Trophoblast cell (in vitro differentiated cells and primary cell): ENCODE data around the gene ITPK1.

Source experiments
- DNase-seq, 2 donors: peaks; one replicate each; pipeline ENCODE4 v3.0.0-alpha.2; 2016
- H2AFZ ChIP-seq: 2 replicates; pipeline ENCODE4 v1.6.1; 2013; ENCODE audit warnings: low read length, moderate library complexity, mild to moderate bottlenecking; ENCODE audit not compliant: insufficient read depth, poor library complexity
- H2AK5ac ChIP-seq: 2 replicates; pipeline ENCODE4 v1.6.1; 2013; ENCODE audit warnings: mild to moderate bottlenecking, low read length
- H2BK120ac ChIP-seq: 2 replicates; pipeline ENCODE4 v1.6.1; 2013; ENCODE audit warnings: low read length, mild to moderate bottlenecking, moderate library complexity; ENCODE audit not compliant: insufficient read depth, poor library complexity
- H2BK12ac ChIP-seq: 2 replicates; pipeline ENCODE4 v1.6.1; 2013; ENCODE audit warnings: mild to moderate bottlenecking, low read length, moderate library complexity
- H2BK5ac ChIP-seq: 2 replicates; pipeline ENCODE4 v1.6.1; 2013; ENCODE audit warnings: low read length, low read depth, moderate library complexity, mild to moderate bottlenecking; ENCODE audit not compliant: poor library complexity
- H3K14ac ChIP-seq: 2 replicates; pipeline ENCODE4 v1.6.1; 2013; ENCODE audit warnings: mild to moderate bottlenecking, low read length
- H3K18ac ChIP-seq: 2 replicates; pipeline ENCODE4 v1.6.1; 2013; ENCODE audit warnings: mild to moderate bottlenecking, low read length
- H3K23ac ChIP-seq: 2 replicates; pipeline ENCODE4 v1.6.1; 2013; ENCODE audit warnings: low read length
- H3K27ac ChIP-seq: 2 replicates; pipeline ENCODE4 v1.5.1; 2013; ENCODE audit warnings: low read depth, mild to moderate bottlenecking, inconsistent platforms, low read length, moderate library complexity
- H3K27me3 ChIP-seq: 2 replicates; pipeline ENCODE4 v1.6.1; 2013; ENCODE audit warnings: inconsistent platforms, mild to moderate bottlenecking, low read length, moderate library complexity; ENCODE audit not compliant: insufficient read depth
- H3K36me3 ChIP-seq, 2 experiments: 1 replicate in 1 of 2; 2 replicates in 1 of 2; pipeline ENCODE4 v1.6.1; 2013; ENCODE audit warnings: low read length in 2 of 2, mild to moderate bottlenecking in 2 of 2, moderate library complexity in 1 of 2; ENCODE audit not compliant: insufficient read depth in 2 of 2, control insufficient read depth in 1 of 2
- H3K4ac ChIP-seq: 2 replicates; pipeline ENCODE4 v1.6.1; 2013; ENCODE audit warnings: low read depth, mild to moderate bottlenecking, low read length, moderate library complexity
- H3K4me1 ChIP-seq, 2 experiments: 1 replicate in 1 of 2; 2 replicates in 1 of 2; pipeline ENCODE4 v1.6.1; 2013; ENCODE audit warnings: low read length in 2 of 2, mild to moderate bottlenecking in 2 of 2, moderate library complexity in 1 of 2; ENCODE audit not compliant: insufficient read depth in 2 of 2, control insufficient read depth in 1 of 2
- H3K4me2 ChIP-seq: 2 replicates; pipeline ENCODE4 v1.6.1; 2013; ENCODE audit warnings: inconsistent platforms, mild to moderate bottlenecking, low read length, moderate library complexity
- H3K4me3 ChIP-seq: 2 replicates; pipeline ENCODE4 v1.5.1; 2013; ENCODE audit warnings: mild to moderate bottlenecking, low read depth, low read length, inconsistent platforms
- H3K79me1 ChIP-seq: one replicate; pipeline ENCODE4 v1.6.1; 2013; ENCODE audit warnings: low read length
- H3K79me2 ChIP-seq: 2 replicates; pipeline ENCODE4 v1.6.1; 2013; ENCODE audit warnings: low read length, mild to moderate bottlenecking; ENCODE audit not compliant: control insufficient read depth, insufficient read depth, poor library complexity
- H3K9ac ChIP-seq: 2 replicates; pipeline ENCODE4 v1.6.1; 2013; ENCODE audit warnings: mild to moderate bottlenecking, low read length
- H3K9me3 ChIP-seq: 2 replicates; pipeline ENCODE4 v1.6.1; 2013; ENCODE audit warnings: low read depth, mild to moderate bottlenecking, control low read depth, inconsistent platforms, low read length; ENCODE audit not compliant: insufficient read depth
- H4K12ac ChIP-seq: 2 replicates; pipeline ENCODE4 v1.6.1; 2013; ENCODE audit warnings: low read depth, mild to moderate bottlenecking, low read length, moderate library complexity
- H4K8ac ChIP-seq: 2 replicates; pipeline ENCODE4 v1.6.1; 2013; ENCODE audit warnings: low read depth, mild to moderate bottlenecking, low read length, moderate library complexity
- H4K91ac ChIP-seq: one replicate; pipeline ENCODE4 v1.6.1; 2013; ENCODE audit warnings: low read depth, mild to moderate bottlenecking, low read length, moderate library complexity
- WGBS: extraction: QIAGEN DNeasy Blood & Tissue Kit; methylation state at CpG from one replicate; pipeline ENCODE4 v1.1.7; 2013; ENCODE audit warnings: missing lambda C conversion rate; ENCODE audit not compliant: insufficient read length, insufficient coverage; ENCODE audit errors: extremely low coverage; 5-methylcytosine and 5-hydroxymethylcytosine counted together

ITPK1 gene

DNA sequence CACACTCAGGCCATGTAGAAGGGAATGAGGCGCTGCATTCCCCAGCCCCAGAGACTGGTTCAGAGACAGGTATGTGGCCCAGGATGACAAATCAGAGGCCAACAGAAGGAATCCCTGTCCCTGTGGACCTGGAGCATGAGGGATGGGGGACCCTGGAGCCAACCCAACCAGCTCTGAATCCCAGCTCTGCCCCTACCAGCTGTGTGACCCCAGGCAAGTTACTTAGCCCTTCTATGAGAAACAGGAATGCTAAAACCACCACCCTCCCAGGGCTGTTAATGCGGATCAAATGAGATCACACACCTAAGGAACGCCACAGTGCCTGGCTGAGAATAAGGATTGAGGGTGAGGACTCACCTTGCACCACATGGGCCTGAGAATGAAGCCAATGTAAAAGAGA, 15.6 kb downstream of the ITPK1 start:
- Histone ChIP-seq H3K23ac (peak overlapping the region; percentile 76), H3K79me1 (peaks cover 1% of the 10 kb centered on the region), H2AK5ac (no peak overlapping the region), H3K14ac (no peak overlapping the region), H3K4ac (no peak overlapping the region), H3K18ac (no peak overlapping the region), H3K4me3 (no peak overlapping the region), H3K4me2 (no peak overlapping the region), H4K91ac (no peak overlapping the region), H4K12ac (no peak overlapping the region), H3K27ac (no peak overlapping the region), H3K9me3 (no peaks in the 10 kb centered on the region), H3K9ac (no peak overlapping the region), H3K27me3 (no peaks in the 10 kb centered on the region), H2BK120ac (no peak overlapping the region), H4K8ac (no peak overlapping the region), H2AFZ (no peak overlapping the region), H3K36me3 (no peaks in the 10 kb centered on the region), H2BK5ac (no peak overlapping the region), H2BK12ac (no peak overlapping the region), H3K4me1 (peaks cover 8 to 22% of the 10 kb centered on the region in 2 experiments), H3K79me2 (no peaks in the 10 kb centered on the region)
- no CpG with 5 or more reads among the region's 3 CpGs for WGBS
- peak; percentile 65 to 76 for DNase-seq

DNA sequence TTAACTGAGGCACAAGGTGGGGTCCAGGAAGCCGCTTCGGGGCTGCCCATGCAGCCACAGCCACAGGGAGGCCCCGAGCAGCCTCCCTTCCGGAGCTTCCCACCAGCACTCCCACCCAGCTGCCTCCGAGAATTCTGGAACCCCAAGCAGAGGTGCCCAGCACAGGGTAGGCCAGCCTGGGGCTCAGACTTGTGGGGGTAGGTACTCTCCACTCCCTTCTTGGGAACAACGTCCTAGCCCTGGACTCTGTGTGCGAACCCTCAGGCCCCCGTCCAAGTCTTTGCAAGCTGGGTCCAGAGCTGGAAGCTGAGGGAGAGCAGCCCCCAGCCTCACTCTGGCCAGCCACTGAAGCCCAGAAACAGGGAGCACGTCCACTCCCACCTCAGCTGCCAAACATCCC, 16.1 kb downstream of the ITPK1 start:
- Histone ChIP-seq H3K36me3 (no peaks in the 10 kb centered on the region), H3K23ac (peak overlapping the region; percentile 76), H4K91ac (no peak overlapping the region), H3K4me2 (no peak overlapping the region), H3K4me3 (no peak overlapping the region), H3K79me1 (peaks cover 1% of the 10 kb centered on the region), H2AFZ (no peak overlapping the region), H3K27me3 (no peaks in the 10 kb centered on the region), H3K18ac (no peak overlapping the region), H4K12ac (no peak overlapping the region), H2BK120ac (no peak overlapping the region), H2BK12ac (no peak overlapping the region), H3K79me2 (no peaks in the 10 kb centered on the region), H3K9me3 (no peaks in the 10 kb centered on the region), H3K9ac (no peak overlapping the region), H3K4ac (no peak overlapping the region), H3K4me1 (peaks cover 8 to 22% of the 10 kb centered on the region in 2 experiments), H4K8ac (no peak overlapping the region), H3K14ac (no peak overlapping the region), H2AK5ac (no peak overlapping the region), H2BK5ac (no peak overlapping the region), H3K27ac (no peak overlapping the region)
- no peak for DNase-seq
- WGBS, result no CpG with 5 or more reads among the region's 9 CpGs

DNA sequence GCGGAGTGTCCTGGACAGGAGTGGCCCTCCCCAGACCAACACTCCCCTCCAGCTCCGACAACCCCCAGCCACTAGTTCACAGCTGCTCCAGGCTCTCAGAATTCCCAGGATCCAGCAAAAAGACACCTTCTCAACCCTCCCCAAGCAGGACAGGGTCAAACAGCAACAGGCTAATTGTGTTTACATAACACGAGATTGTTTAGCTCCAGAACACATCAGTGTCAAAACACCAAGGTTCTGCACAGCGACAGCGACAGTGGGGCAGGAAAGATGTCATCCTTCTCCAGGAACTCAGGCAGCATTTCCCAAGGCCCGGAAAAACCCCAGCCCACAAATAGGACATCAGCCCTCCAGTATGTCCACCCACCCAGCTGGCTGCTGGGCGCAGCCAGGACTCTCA, 16.5 kb downstream of the ITPK1 start:
- Histone ChIP-seq H3K4ac (no peak overlapping the region), H3K9me3 (no peaks in the 10 kb centered on the region), H4K91ac (no peak overlapping the region), H3K4me2 (no peak overlapping the region), H3K23ac (no peak overlapping the region), H3K79me2 (no peaks in the 10 kb centered on the region), H3K36me3 (no peaks in the 10 kb centered on the region), H3K27me3 (no peaks in the 10 kb centered on the region), H3K9ac (no peak overlapping the region), H3K14ac (no peak overlapping the region), H3K18ac (no peak overlapping the region), H2AK5ac (no peak overlapping the region), H4K8ac (no peak overlapping the region), H3K4me1 (peaks cover 8 to 20% of the 10 kb centered on the region in 2 experiments), H3K4me3 (no peak overlapping the region), H2BK12ac (no peak overlapping the region), H2BK5ac (no peak overlapping the region), H3K79me1 (no peaks in the 10 kb centered on the region), H2AFZ (no peak overlapping the region), H2BK120ac (no peak overlapping the region), H3K27ac (no peak overlapping the region), H4K12ac (no peak overlapping the region)
- WGBS, result no CpG with 5 or more reads among the region's 7 CpGs
- DNase-seq, result no peak

DNA sequence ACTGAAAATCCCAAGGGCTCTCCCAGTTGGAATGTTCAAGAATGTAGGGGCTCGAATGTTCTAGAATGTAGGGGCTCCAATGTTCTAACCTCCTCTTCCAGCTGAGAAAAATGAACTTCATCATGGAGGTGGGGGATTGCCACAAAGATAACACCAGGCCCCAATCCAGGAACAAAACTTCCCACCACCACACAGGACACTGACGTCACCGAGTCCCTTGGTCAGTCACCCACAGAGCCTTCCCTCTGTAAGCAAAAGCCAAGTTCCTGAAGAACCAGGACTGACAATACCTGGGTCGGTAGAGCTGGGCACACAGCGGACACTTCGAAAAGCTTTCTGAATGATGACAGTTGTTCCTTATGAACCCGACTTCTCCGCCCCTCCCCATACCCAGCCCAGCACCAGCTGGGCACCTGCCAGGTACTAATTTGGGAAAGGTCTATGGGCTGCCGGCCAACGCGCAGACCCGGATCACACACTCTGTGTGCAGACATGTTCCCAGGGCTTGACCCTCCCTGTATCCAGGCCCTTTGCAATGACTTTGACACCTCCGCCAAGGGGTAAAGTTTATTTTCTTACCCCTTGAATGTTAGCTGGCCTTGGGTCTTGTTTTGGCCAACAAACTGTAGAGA, 18.9 kb downstream of the ITPK1 start:
- no peak overlapping the region for H3K27ac ChIP-seq
- no peak overlapping the region for H4K12ac ChIP-seq
- no peak overlapping the region for H3K18ac ChIP-seq
- DNase-seq, result no peak
- no peak overlapping the region for H3K4me2 ChIP-seq
- no peak overlapping the region for H2BK12ac ChIP-seq
- no peak overlapping the region for H2BK5ac ChIP-seq
- H4K91ac ChIP-seq, result no peak overlapping the region
- H3K27me3 ChIP-seq, result no peaks in the 10 kb centered on the region
- H3K36me3 ChIP-seq, result no peaks in the 10 kb centered on the region
- no CpG with 5 or more reads among the region's 13 CpGs for WGBS
- H3K9me3 ChIP-seq, result no peaks in the 10 kb centered on the region
- H2BK120ac ChIP-seq, result no peak overlapping the region
- H3K4ac ChIP-seq, result no peak overlapping the region
- no peak overlapping the region for H3K9ac ChIP-seq
- no peak overlapping the region for H3K14ac ChIP-seq
- no peak overlapping the region for H3K4me3 ChIP-seq
- no peak overlapping the region for H2AFZ ChIP-seq
- no peak overlapping the region for H3K23ac ChIP-seq
- no peaks in the 10 kb centered on the region for H3K79me2 ChIP-seq
- no peaks in the 10 kb centered on the region for H3K79me1 ChIP-seq
- peaks cover 8 to 16% of the 10 kb centered on the region in 2 experiments for H3K4me1 ChIP-seq
- H4K8ac ChIP-seq, result no peak overlapping the region
- H2AK5ac ChIP-seq, result no peak overlapping the region
